PC-9 (cell line): ENCODE data around the gene TSNAX. TPM values are rescaled to one million over a fixed set of nuclear protein-coding genes. Genes with fewer than 3 reads are reported as not detected.
"Not testable (repeated sequence)": the region's sequence is repeated elsewhere in the genome, so short reads cannot be mapped to it uniquely, and the experiment has no call there.

Source experiments
- BruUV-seq: library from RNA; stranded (reverse); fragments of 400-500 nt; replicated peaks from 2 replicates; lab custom pipeline; 2021; lab: Mats Ljungman, UMichigan
- CTCF ChIA-PET: fragments of 300-600 bp; sonication (Branson Sonifier 250); formaldehyde crosslinking; loops from one replicate; lab custom pipeline; 2022; ENCODE audit warnings: antibody characterized with exemption; lab: Charles Lee
- POLR2A ChIA-PET: fragments of 300-600 bp; sonication (Branson Sonifier 250); formaldehyde crosslinking; loops from one replicate; lab custom pipeline; 2022; ENCODE audit warnings: antibody characterized with exemption; ENCODE audit not compliant: unreplicated experiment; lab: Charles Lee
- DNase-seq, 2 experiments: peaks; one replicate each; pipeline versions ENCODE4 v3.0.0 to v3.0.0-alpha.2; 2015 to 2022; ENCODE audit warnings: mixed read lengths in 1 of 2
- H2AFZ ChIP-seq: fragments of 200-600 bp; sonication (generic); 2 replicates; pipeline ENCODE4 v1.8.1; 2017; ENCODE audit warnings: antibody characterized with exemption
- H3F3A ChIP-seq: fragments of 200-600 bp; sonication (generic); 2 replicates; pipeline ENCODE4 v1.8.1; 2017; ENCODE audit warnings: antibody characterized with exemption, mild to moderate bottlenecking, low read depth; ENCODE audit not compliant: insufficient read depth
- H3K27ac ChIP-seq: fragments of 200-600 bp; sonication (generic); 2 replicates; pipeline ENCODE4 v1.6.1; 2016; ENCODE audit warnings: mixed run types
- H3K27me3 ChIP-seq: fragments of 200-600 bp; sonication (generic); 2 replicates; pipeline ENCODE4 v1.6.1; 2016; ENCODE audit warnings: low read depth, mixed run types; ENCODE audit not compliant: insufficient read depth
- H3K36me3 ChIP-seq: fragments of 200-600 bp; sonication (generic); 2 replicates; pipeline ENCODE4 v1.6.1; 2016; ENCODE audit warnings: low read depth, mixed run types
- H3K4me1 ChIP-seq: fragments of 200-600 bp; sonication (generic); replicated peaks from 2 replicates; pipeline ENCODE4 v1.6.1; 2016; ENCODE audit warnings: mixed run types; ENCODE audit not compliant: insufficient read depth
- H3K4me2 ChIP-seq: fragments of 200-600 bp; sonication (generic); 2 replicates; pipeline ENCODE4 v1.6.1; 2017; ENCODE audit warnings: mixed run types
- H3K4me3 ChIP-seq: fragments of 200-600 bp; sonication (generic); 2 replicates; pipeline ENCODE4 v1.6.1; 2016; ENCODE audit warnings: mixed run types
- H3K79me2 ChIP-seq: fragments of 200-600 bp; sonication (generic); 2 replicates; pipeline ENCODE4 v1.6.1; 2017; ENCODE audit warnings: low read depth, mixed run types
- H3K9me2 ChIP-seq: fragments of 200-600 bp; sonication (generic); 2 replicates; pipeline ENCODE4 v1.8.1; 2017; ENCODE audit warnings: mild to moderate bottlenecking; ENCODE audit not compliant: insufficient read depth
- H3K9me3 ChIP-seq: fragments of 200-600 bp; sonication (generic); 2 replicates; pipeline ENCODE4 v1.8.1; 2016; ENCODE audit warnings: low read depth; ENCODE audit not compliant: insufficient read depth
- H4K20me1 ChIP-seq: fragments of 200-600 bp; sonication (generic); 2 replicates; pipeline ENCODE4 v1.8.1; 2017; ENCODE audit not compliant: insufficient read depth
- CTCF ChIP-seq: fragments of 200-600 bp; sonication (generic); conservative IDR thresholded peaks from 2 replicates; pipeline ENCODE4 v1.6.1; 2017; ENCODE audit warnings: mixed run types, antibody characterized with exemption, mild to moderate bottlenecking, moderate library complexity
- EZH2 ChIP-seq: fragments of 200-600 bp; sonication (generic); IDR thresholded peaks from 2 replicates; pipeline ENCODE4 v1.8.0; 2017; ENCODE audit warnings: antibody characterized with exemption, low read depth
- intact Hi-C: fragments of 100-400 bp; cut with micrococcal nuclease; formaldehyde crosslinking; loops from one replicate; pipeline ENCODE4 v1.10.0; 2022; ENCODE audit not compliant: unreplicated experiment
- total RNA-seq: library from RNA; stranded (reverse); gene quantifications from 2 replicates; pipeline ENCODE4 v1.2.3, GENCODE V29; 2021

Gene TSNAX
- total RNA-seq, 1 experiment from 2014 or later, result 32.1 TPM

- Histone ChIP-seq H3F3A (no peaks in the 10 kb centered on the region), H4K20me1 (no peaks in the 10 kb centered on the region), H3K4me3 (no peak overlapping the region), H3K9me3 (peaks cover 6% of the 10 kb centered on the region), H3K9me2 (no peaks in the 10 kb centered on the region), H3K36me3 (no peaks in the 10 kb centered on the region), H2AFZ (no peak overlapping the region), H3K27me3 (no peaks in the 10 kb centered on the region), H3K4me1 (no peaks in the 10 kb centered on the region), H3K27ac (no peak overlapping the region), H3K79me2 (no peaks in the 10 kb centered on the region), H3K4me2 (no peak overlapping the region)
- POLR2A ChIA-PET, result no interaction called here
- CTCF ChIA-PET, result no interaction called here
- intact Hi-C loops, result no loop called here
- no peak for TF ChIP-seq CTCF
- TF ChIP-seq EZH2, result no peak
- no peak for DNase-seq
- no TSS peak for BruUV-seq
Measured at GRCh38 chr1:231497629-231498152, 30.8 kb upstream of the TSNAX start.

- no peak for TF ChIP-seq EZH2
- Histone ChIP-seq H2AFZ (no peak overlapping the region), H3K4me1 (no peaks in the 10 kb centered on the region), H3F3A (no peaks in the 10 kb centered on the region), H3K27me3 (no peaks in the 10 kb centered on the region), H3K27ac (no peak overlapping the region), H4K20me1 (no peaks in the 10 kb centered on the region), H3K4me3 (no peak overlapping the region), H3K4me2 (no peak overlapping the region), H3K36me3 (no peaks in the 10 kb centered on the region), H3K79me2 (no peaks in the 10 kb centered on the region), H3K9me2 (no peaks in the 10 kb centered on the region), H3K9me3 (peaks cover 6% of the 10 kb centered on the region)
- ChIA-PET POLR2A (no interaction called here), CTCF (no interaction called here)
- intact Hi-C loops, result no loop called here
- DNase-seq, result no peak
- BruUV-seq, result no TSS peak
Measured at GRCh38 chr1:231499148-231499763, 29.2 kb upstream of the TSNAX start.

GRCh38 chr1:231500666-231501065 is 27.8 kb upstream of the TSNAX start:
- Histone ChIP-seq H4K20me1 (no peaks in the 10 kb centered on the region), H3K9me2 (no peaks in the 10 kb centered on the region), H3K4me1 (no peaks in the 10 kb centered on the region), H3K9me3 (peaks cover 6% of the 10 kb centered on the region), H3K4me3 (no peak overlapping the region), H3K79me2 (no peaks in the 10 kb centered on the region), H2AFZ (0 out of 2 replicates have a peak overlapping the region, but pooled peaks have one; percentile 48), H3K36me3 (no peaks in the 10 kb centered on the region), H3K4me2 (no peak overlapping the region), H3K27me3 (no peaks in the 10 kb centered on the region), H3K27ac (no peak overlapping the region), H3F3A (no peaks in the 10 kb centered on the region)
- DNase-seq, result no peak
- ChIA-PET CTCF (no interaction called here), POLR2A (no interaction called here)
- TF ChIP-seq CTCF (no peak), EZH2 (no peak)
- intact Hi-C loops, result no loop called here
- no TSS peak for BruUV-seq

- H3K9me3 ChIP-seq, H3K79me2 ChIP-seq, H2AFZ ChIP-seq, intact Hi-C loops, POLR2A ChIA-PET, H3K36me3 ChIP-seq, H3F3A ChIP-seq, H3K27me3 ChIP-seq, H3K4me1 ChIP-seq, H3K27ac ChIP-seq, CTCF ChIA-PET, DNase-seq, H3K4me3 ChIP-seq, H4K20me1 ChIP-seq, H3K9me2 ChIP-seq, H3K4me2 ChIP-seq, BruUV-seq: not testable (repeated sequence)
Measured at GRCh38 chr1:231503168-231503567, 25.3 kb upstream of the TSNAX start.
